ENCODE results near the gene MPPED2. TPM values are rescaled to one million over a fixed set of nuclear protein-coding genes. Genes with fewer than 3 reads are reported as not detected.

MPPED2 gene
- total RNA-seq, 2 donors from 2014 or later, result 0.57 to 1.8 TPM

DNA sequence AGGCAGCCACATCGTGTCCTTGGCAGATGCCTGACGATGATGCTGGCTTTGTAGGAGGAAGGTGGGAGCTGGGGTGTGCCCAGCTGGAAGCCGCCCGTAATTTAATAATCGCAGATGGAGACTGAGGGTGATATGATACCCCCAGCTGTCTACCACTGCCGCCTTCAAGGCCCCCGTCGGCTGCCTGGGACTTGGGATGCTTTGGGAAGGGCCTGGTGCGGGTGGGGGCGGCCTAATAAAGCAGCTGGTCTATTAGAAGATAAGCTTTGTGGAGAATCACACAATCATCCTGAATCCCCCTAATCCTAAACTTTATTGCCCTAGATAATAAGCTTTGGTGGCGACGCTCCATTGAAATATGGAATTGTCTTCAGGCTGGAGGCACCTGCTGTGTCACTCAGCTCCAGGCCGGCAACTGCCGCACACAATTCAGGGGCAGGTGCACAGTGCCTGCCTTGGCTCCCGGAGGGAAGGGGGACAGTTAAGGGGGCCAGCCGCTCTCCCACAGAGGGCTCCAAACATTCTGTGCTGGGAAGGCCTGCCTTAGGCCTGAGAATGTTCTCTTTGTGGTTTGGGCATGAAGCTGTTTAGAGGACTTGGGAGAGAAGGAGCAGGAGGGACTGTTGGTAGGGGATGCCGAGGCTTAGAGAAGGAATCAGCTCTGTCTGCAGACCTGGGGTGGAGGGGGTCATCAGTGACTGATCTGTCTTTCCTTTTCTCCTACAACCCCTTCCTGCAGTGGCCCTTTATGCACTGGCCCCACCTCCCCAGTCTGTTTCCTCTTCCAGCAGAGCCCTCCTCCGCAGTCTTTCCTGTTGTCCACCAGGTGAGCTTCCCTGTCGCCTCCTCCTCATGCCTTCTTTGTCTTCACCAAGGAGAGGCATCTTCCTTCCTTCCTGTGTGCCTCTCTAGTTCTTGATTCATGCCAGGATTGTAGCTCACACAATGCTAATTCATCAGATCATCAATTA lies 198.0 kb downstream of the MPPED2 start:
- TF ChIP-seq, protein P1, sequence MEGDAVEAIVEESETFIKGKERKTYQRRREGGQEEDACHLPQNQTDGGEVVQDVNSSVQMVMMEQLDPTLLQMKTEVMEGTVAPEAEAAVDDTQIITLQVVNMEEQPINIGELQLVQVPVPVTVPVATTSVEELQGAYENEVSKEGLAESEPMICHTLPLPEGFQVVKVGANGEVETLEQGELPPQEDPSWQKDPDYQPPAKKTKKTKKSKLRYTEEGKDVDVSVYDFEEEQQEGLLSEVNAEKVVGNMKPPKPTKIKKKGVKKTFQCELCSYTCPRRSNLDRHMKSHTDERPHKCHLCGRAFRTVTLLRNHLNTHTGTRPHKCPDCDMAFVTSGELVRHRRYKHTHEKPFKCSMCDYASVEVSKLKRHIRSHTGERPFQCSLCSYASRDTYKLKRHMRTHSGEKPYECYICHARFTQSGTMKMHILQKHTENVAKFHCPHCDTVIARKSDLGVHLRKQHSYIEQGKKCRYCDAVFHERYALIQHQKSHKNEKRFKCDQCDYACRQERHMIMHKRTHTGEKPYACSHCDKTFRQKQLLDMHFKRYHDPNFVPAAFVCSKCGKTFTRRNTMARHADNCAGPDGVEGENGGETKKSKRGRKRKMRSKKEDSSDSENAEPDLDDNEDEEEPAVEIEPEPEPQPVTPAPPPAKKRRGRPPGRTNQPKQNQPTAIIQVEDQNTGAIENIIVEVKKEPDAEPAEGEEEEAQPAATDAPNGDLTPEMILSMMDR (IDR thresholded peaks at IDR 0.05), result no peak
- H3K4me3 ChIP-seq, result no peak overlapping the region
- no peaks in the 10 kb centered on the region for H3K9me3 ChIP-seq
- no peaks in the 10 kb centered on the region for H3K27me3 ChIP-seq
- H3K27ac ChIP-seq, result no peak overlapping the region
- H3K4me1 ChIP-seq, result no peaks in the 10 kb centered on the region
- no peak overlapping the region for H3K9ac ChIP-seq (ENCODE audit: low read depth in 2 of 2, low read length in 2 of 2)
- intact Hi-C loops (cut with DNase I), result no loop called here
- no peaks in the 10 kb centered on the region for H3K36me3 ChIP-seq
- no peak for DNase-seq

DNA sequence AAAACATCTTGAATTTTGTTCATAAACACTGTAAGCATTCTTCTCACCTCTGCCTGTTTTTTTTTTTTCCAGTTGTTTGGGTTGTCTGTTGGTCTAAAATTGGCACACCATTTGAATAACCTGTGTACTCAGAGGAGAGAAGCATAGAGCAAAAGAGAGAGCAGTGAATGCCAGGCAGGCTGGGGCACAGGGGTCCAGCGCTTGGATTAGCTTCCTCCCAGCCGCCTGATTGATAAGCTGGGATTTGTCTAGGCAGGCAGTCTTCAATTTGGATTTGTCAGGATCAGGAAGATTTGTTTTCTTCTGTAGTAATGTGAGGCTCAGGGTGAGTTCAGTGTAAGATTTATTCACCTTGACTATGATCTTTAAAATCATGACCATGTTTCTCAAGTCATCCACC lies 204.3 kb downstream of the MPPED2 start:
- intact Hi-C loops (cut with DNase I), result no loop called here
- no peak for DNase-seq
- no peaks in the 10 kb centered on the region for H3K36me3 ChIP-seq
- no peaks in the 10 kb centered on the region for H3K27me3 ChIP-seq
- no peak overlapping the region for H3K27ac ChIP-seq
- TF ChIP-seq, protein P1 (IDR thresholded peaks at IDR 0.05), result no peak
- H3K9me3 ChIP-seq, result no peaks in the 10 kb centered on the region
- no peak overlapping the region for H3K4me3 ChIP-seq
- H3K4me1 ChIP-seq, result no peaks in the 10 kb centered on the region
- no peak overlapping the region for H3K9ac ChIP-seq (ENCODE audit: low read depth in 2 of 2, low read length in 2 of 2)

DNA sequence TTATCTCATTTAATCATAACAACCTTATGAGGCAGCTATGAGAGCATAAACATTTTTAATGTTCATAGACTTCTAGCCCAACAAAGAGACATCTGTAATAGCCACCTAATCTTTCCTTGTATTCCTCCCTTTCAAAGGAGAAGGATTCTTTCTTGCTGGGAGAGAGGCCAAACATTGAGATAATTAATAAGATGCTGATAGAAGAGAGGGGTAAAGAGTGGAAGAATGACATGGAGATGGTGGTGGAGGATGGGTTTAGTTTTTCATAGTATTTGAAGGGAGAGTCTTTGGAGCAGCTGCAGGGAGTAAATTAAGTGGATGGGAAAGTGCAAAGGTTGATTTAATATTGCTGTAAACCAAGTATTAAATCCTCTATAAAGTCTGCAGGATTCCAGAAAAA lies 205.3 kb downstream of the MPPED2 start:
- Histone ChIP-seq H3K9me3 (no peaks in the 10 kb centered on the region), H3K9ac (ENCODE audit: low read depth in 2 of 2, low read length in 2 of 2) (no peak overlapping the region), H3K27ac (no peak overlapping the region), H3K27me3 (no peaks in the 10 kb centered on the region), H3K4me1 (no peaks in the 10 kb centered on the region), H3K4me3 (no peak overlapping the region), H3K36me3 (no peaks in the 10 kb centered on the region)
- intact Hi-C loops (cut with DNase I), result no loop called here
- no peak for DNase-seq
- TF ChIP-seq, protein P1 (IDR thresholded peaks at IDR 0.05), result no peak

DNA sequence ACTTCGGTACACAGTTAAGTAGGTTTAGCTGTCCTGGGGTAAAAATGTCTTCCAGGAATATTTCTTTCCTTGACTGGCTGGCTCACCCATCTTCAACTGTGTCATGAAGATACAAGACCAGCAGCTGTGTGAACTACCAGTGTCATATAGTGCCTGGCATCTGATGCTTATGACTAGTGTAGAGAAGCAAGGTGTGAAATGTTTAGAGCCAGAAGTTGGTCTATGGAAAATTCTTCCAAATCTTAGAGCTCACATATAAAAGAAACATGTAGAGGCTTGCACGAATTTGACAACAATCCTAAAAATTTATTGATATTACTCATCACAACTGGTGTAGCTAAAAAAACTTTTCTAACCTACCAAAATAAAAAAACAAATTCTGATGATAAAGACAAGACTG lies 208.8 kb downstream of the MPPED2 start:
- Histone ChIP-seq H3K27ac (no peak overlapping the region), H3K9me3 (no peaks in the 10 kb centered on the region), H3K36me3 (no peaks in the 10 kb centered on the region), H3K27me3 (no peaks in the 10 kb centered on the region), H3K4me3 (no peak overlapping the region), H3K9ac (ENCODE audit: low read depth in 2 of 2, low read length in 2 of 2) (no peak overlapping the region), H3K4me1 (no peaks in the 10 kb centered on the region)
- no peak for DNase-seq
- intact Hi-C loops (cut with DNase I), result no loop called here
- TF ChIP-seq, protein P1 (IDR thresholded peaks at IDR 0.05), result no peak

DNA sequence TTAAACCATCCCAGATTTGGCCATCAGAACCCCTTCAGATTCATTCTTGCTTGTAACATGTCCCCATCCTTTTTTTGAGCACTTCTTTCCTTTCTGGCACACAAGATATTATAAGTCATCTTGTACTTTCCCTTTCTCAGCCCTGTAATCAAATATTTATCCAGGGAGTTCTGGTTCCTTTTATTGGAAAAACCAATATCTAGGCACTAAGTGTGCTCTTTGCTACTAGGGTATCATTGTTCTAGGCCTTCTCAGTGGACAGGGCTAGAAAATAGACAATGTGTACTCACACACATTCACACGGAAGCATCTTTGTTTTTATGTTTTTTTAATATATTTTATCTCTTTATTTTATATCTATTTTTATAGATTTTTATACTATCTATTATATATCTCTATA lies 216.0 kb downstream of the MPPED2 start:
- Histone ChIP-seq H3K4me3 (no peak overlapping the region), H3K4me1 (no peaks in the 10 kb centered on the region), H3K27ac (no peak overlapping the region), H3K9me3 (no peaks in the 10 kb centered on the region), H3K9ac (ENCODE audit: low read depth in 2 of 2, low read length in 2 of 2) (no peak overlapping the region), H3K27me3 (no peaks in the 10 kb centered on the region), H3K36me3 (no peaks in the 10 kb centered on the region)
- TF ChIP-seq, protein P1 (IDR thresholded peaks at IDR 0.05), result no peak
- no peak for DNase-seq
- intact Hi-C loops (cut with DNase I), result no loop called here
